ENCODE data around the gene FRMD4A. TPM values are rescaled to one million over a fixed set of nuclear protein-coding genes. Genes with fewer than 3 reads are reported as not detected.
"Not testable (repeated sequence)": the region's sequence is repeated elsewhere in the genome, so short reads cannot be mapped to it uniquely, and the experiment has no call there.

The FRMD4A gene
- total RNA-seq, 1 donor from 2014 or later: 16.1 TPM

DNA sequence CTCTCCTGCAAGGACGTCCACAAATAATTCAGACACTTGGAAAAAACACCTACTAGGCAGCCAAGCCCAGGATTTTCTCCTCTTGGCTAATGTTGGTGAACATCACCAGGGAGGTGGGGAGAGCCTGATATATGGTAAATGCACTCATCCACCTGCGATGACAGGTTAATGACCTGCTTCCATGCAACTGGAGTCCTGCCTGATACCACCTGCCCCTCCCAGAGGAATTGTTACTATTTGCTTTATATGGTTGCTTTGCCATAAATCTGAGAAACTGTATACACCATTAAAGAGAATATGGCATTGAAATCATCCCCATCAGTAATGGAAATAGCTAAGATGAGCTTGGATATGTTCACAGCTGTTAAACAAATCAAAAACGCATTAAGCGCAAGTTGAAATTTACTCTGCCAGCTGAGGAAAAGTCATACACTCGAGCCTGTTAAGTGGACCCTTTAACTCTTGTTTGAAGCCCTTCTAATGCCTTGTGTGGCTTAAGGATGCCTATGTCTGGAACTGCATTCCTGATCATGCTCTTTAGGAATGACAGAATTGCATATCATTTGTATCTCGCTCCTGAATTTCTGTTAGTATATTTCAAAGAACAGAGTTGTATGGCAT, 535.6 kb downstream of the FRMD4A start:
- DNase-seq (ENCODE audit: low spot score): no peak

- no peak for DNase-seq (ENCODE audit: low spot score)
Observed at GRCh38 chr10:13792006-13792405, 538.7 kb downstream of the FRMD4A start.

GRCh38 chr10:13791483-13791882, 539.2 kb downstream of the FRMD4A start:
- no peak for DNase-seq (ENCODE audit: low spot score)

DNA sequence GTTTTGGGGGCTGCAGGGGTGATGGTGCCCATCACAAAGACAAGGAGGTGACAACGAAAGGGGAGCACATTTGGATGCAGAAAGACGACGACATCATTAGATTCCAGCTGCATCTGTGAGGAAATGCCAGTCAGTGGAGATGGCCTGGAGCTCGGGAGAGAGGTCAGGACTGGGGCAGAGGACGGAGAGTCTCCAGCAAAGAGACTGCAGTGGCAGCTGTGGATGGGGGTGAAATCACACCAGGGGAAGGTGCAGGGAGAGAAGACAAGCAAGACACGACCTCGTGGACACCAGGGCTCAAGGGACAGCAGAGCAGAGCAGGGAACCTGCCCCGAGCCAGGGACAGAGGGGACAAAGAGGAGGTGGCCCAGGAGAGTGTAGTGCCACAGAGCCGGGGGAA, 540.5 kb downstream of the FRMD4A start:
- no peak for DNase-seq (ENCODE audit: low spot score)

- DNase-seq (ENCODE audit: low spot score): no peak
Observed at GRCh38 chr10:13789448-13789829, 541.3 kb downstream of the FRMD4A start.

GRCh38 chr10:13788711-13789447, 541.8 kb downstream of the FRMD4A start:
- DNase-seq (ENCODE audit: low spot score): peak; percentile 41

GRCh38 chr10:13788320-13788600, 542.5 kb downstream of the FRMD4A start:
- no peak for DNase-seq (ENCODE audit: low spot score)

DNA sequence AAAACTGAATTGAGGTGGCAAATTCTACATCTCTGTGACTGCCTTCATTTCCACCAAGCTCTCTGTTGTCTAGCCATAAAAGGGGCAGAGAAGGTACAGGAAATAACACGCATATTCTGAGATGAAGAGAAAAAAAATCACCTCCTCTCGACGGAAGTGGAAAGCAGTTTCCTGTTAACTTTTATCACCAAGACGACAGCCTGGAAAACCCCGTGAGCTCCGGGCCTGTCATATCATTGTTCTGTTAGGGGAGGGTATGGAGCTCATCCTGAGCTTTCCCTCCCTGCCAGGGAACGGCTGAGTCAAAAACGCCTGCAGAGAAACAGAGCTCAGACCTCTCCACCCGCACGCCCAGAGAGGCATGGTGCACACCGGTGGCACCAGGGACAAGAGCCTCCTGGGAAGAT, 543.7 kb downstream of the FRMD4A start:
- DNase-seq (ENCODE audit: low spot score): peak; percentile 38

DNA sequence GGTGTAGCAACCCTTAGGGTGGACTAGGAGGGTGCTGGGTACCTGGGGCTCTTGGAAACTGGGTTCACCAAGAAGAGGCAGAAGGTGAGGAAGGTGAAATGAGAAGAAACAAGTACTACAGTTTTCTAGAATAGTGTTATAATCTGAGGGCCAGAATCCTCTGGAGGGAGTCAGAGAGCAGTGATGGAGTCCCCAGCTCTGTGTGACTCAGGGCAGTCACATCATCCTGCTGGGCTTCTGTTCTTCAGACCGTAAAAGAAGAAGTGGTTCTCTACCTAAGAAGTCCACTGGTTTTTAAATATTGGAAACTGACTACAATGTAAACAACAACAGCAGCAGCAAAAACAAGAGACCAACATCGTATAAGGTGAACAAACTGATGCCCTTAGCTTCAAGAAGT, 546.7 kb downstream of the FRMD4A start:
- no peak for DNase-seq (ENCODE audit: low spot score)

- no peak for DNase-seq (ENCODE audit: low spot score)
Observed at GRCh38 chr10:13779748-13780147, 551.0 kb downstream of the FRMD4A start.

DNA sequence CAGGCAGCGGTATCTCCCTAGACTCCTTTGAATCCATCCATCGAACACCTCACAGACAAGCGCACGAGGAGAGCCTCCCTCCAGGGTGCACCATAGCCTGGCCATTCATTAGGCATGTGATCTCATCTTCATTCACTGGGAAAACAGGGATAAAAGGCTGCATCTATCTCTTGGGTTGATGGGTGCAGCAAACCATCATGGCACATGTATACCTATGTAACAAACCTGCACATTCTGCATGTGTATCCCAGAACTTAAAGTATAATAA, 552.1 kb downstream of the FRMD4A start:
- DNase-seq (ENCODE audit: low spot score): not testable (repeated sequence)

GRCh38 chr10:13776861-13777311, 553.8 kb downstream of the FRMD4A start:
- no peak for DNase-seq (ENCODE audit: low spot score)

DNA sequence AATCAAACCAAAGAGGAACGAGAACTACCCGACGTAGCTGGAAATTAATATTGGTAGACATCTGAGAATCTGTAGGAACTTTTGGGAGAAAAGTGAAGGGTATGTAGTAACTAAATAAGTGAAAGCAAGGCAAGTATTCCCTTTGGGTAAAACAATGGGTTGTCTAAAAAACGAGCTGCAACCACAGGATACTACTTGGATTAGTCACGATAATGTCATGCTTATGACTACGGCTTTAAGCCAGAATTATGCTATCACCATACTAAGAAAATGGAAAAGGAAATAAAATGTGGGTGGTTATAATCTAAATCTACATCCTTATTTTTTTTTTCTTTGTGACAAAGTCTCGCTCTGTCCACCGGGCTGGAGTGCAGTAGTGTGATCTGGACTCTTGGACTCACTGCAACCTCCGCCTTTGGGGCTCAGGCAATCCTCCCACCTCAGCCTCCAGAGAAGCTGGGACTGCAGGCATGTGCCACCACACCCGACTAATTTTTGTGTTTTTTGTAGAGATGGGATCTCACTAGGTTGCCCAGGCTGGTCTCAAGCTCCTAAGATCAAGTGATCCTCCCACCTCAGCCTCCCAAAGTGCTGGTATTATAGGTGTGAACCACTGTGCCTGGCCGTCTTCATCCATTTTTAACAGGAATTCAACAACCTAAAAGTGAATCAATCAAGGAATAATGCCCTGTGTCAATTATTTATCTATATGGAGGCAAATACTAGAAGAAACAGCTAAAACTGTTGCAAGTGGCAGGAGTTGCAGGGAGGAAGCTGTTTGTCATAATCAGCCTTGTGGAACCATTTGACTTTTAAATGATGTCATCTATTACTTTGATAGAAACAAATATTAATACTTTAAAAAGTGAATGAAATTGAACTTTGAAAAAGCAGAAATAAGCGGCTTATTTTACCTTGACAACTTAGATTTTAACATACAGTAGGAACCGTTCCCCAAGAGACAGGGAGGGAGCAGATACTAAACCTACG, 554.6 kb downstream of the FRMD4A start:
- DNase-seq (ENCODE audit: low spot score): no peak

GRCh38 chr10:13774303-13774893, 556.3 kb downstream of the FRMD4A start:
- DNase-seq (ENCODE audit: low spot score): no peak

GRCh38 chr10:13773496-13774170, 557.1 kb downstream of the FRMD4A start:
- DNase-seq (ENCODE audit: low spot score): no peak

GRCh38 chr10:13773043-13773442, 557.7 kb downstream of the FRMD4A start:
- no peak for DNase-seq (ENCODE audit: low spot score)

DNA sequence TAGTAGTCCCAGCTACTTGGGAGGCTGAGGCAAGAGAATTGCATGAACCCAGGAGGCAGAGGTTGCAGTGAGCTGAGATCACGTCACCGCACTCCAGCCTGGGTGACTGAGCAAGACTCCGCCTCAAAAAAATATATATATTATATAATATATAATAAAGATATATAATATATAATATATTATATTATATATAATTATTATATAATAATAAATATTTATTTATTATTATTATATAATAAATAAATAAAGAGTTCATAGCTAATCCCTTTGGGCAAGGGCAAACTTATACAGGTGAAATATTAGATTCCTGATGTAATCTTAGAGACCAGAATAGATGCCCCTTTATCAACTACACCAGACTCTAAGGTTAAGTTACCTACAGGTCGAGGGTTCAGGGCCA, 558.7 kb downstream of the FRMD4A start:
- DNase-seq (ENCODE audit: low spot score): no peak

DNA sequence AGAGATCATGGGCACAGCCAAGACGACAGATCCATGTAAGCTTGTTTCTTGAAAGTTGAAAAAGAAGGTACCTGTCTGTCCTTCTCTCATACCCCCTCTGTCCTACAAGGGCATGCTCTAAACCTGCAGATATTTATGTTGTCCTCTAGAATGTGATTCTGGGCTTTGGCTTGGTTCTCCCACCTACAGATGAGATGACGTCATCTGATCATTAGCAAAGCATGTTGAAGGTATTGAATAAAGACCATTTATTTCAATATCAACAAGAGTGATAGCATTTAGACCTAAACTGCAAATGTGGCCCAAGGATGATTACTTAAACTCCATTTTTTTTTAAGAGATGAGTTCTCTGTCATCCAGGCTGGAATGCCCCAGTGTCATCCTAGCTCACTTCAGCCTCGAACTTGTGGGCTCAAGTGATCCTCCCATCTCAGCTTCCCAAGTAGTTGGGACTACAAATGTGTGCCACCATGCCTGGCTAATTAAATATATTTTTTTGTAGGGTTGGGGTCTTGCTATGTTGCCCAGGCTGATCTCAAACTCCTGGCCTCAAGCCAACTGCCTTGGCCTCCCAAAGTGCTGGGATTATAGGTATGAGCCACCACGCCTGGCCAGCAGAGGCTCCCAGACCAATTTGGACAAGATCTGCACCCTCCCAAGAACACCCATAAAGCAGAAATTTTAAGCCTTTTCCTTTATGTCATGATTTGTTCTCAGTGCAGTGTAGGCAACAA, 559.8 kb downstream of the FRMD4A start:
- DNase-seq (ENCODE audit: low spot score): no peak

DNA sequence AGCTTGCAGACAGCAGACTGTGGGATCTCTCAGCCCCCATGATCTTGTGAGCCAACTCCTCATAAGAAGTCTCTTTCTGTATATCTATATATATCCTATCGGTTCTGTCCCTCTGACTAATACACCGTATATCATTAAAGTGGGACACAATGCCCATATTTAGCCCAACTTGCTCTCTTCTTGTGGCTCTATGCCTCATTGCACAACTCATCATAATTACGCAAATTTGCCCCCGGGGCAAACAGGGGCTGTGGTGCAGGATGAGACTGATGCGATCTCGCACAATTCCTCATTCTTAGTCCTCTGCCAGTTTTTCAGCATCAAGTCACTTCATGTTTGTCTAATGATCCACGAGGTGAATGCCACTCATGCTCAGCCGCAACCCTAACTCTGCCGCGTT, 560.8 kb downstream of the FRMD4A start:
- peak; percentile 53 for DNase-seq (ENCODE audit: low spot score)

DNA sequence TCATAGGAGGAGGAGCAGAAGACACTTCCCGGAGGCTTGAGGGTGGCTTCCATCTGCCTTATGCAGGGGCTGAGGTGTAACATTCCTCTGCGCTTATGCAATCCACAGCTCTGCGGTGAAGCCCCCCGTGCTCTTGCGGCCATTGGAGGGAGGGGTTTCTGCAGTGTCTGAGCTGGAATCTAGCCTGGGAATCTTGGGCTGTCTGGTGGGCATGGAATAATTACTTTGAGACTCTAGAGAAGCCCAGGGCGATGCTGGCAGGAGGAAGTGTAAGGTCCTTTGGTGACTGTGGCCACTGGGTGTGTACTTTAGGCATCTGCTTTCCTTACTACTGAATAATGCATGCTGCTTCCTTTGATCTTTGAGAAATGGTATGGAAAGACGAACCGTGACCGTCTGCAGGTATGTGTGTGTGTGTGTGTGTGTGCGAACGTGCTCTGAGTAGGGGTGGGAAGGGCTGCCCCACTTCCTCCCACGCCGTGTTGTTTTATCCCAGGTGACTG, 563.0 kb downstream of the FRMD4A start:
- DNase-seq (ENCODE audit: low spot score): no peak

- DNase-seq (ENCODE audit: low spot score): not testable (repeated sequence)
Observed at GRCh38 chr10:13767148-13767547, 563.6 kb downstream of the FRMD4A start.

Data from umbilical cord (tissue), 2 donors.